ENCODE results near the gene SLC31A1.

SLC31A1 gene

DNA sequence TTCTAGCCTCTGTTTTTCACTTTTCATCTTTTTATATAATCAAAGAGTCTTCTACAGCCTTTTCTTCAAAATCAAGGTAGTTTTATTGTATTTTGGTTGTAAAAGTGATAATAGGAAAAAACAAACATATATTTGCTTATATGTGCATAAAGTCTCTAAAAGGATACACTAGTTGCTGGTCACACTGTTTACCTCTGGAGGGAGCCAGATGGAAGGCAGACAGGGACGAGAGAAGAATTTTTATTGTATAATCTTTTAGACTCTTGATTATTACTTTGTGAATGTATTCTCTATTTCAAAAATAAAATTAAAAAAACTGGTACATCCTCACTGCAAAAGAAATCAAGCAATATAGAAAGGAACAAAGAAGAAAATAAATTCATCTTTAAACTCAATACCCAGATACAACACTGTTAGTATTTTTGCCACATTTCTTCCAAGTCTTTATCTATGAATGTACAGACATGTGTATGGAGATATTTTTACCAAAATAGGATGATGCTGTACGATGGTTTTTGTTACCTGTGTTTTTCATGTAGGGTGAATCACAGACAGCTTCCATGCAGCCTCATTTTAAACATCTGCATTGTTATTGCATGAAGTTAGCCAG lies 88.0 kb downstream of the SLC31A1 start:
- no peak for DNase-seq

DNA sequence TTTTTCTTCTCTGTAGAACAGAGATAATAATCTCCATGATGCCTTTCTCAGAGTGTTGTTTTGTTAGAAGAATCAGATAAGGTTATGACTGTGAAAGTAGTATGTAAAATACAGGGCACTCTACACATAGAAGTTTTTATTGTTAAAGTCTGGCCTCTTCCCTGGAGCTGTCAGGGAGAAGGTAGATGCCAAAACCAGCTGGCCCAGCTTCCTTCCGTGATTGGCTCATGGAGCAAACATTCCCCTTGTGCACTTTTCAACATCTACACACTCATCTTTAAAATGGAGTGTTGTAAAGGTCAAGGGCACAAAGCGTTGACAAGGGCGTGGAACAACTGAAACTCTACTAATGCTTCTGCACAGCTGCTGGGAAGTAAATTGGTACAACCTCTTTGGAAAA lies 89.2 kb downstream of the SLC31A1 start:
- no peak for DNase-seq

DNA sequence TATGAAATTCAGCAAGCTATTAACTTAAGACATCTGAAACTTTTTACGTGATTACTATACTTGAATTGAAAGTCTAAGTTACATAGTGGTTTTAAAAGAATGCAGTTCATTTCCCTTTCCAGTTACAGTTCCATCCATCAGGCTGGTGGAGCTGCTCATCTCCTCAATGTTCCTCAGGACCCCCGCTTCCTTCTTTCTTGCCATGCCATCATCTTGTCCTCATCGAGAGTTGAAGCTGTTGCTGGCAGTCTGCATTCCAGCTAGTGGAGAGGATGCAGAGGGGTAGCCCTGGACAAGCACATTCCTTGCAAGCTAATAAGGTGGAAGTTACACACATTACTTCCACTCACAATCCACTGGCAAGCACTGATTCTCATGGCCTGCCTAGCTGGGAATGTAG lies 90.6 kb downstream of the SLC31A1 start:
- no peak for DNase-seq

DNA sequence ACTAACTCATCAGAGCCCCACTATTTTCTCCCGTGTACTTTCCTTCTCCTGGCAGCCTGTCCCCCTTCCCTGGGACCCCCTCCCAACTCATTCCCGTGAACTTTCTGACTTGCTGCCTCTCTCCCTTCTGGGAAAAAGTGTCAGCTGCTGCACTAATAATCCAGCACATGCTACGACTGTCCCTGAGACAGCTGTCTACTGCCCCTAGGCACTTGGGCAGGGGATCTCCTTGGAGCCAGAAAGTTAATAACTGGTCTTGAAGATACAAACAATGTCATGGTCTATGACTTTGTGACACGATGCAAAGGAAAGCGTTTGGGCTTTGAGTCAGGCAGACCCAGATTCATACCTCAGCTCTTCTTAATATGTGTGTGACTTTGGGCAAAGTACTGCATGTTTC lies 91.9 kb downstream of the SLC31A1 start:
- DNase-seq = no peak

Measured in COR-L47 (cell line).